Measurements from ENCODE around the gene KCNMB2.

The KCNMB2 gene

GRCh38 chr3:178665747-178666146 lies 129.5 kb downstream of the KCNMB2 start:
- no peak for TF ChIP-seq CTCF (IDR thresholded peaks at IDR 0.05; ENCODE audit: unreplicated experiment in 3 of 3)
- Mint-ChIP-seq H3K9me3 (no peaks in the 10 kb centered on the region), H3K36me3 (ENCODE audit: low read depth) (no peaks in the 10 kb centered on the region), H3K27ac (peak overlapping the region in 1 of 3 experiments; percentile 65), H3K4me3 (peak overlapping the region in 2 of 3 experiments; percentile 46 to 47), H3K4me1 (peaks cover 52% of the 10 kb centered on the region), H3K27me3 (ENCODE audit: low read depth) (no peaks in the 10 kb centered on the region)

GRCh38 chr3:178669022-178669601 lies 132.9 kb downstream of the KCNMB2 start:
- no peaks in the 10 kb centered on the region for H3K27me3 Mint-ChIP-seq (ENCODE audit: low read depth)
- TF ChIP-seq CTCF (IDR thresholded peaks at IDR 0.05; ENCODE audit: unreplicated experiment in 3 of 3), result no peak
- no peaks in the 10 kb centered on the region for H3K9me3 Mint-ChIP-seq
- peaks cover 52% of the 10 kb centered on the region for H3K4me1 Mint-ChIP-seq
- no peaks in the 10 kb centered on the region for H3K36me3 Mint-ChIP-seq (ENCODE audit: low read depth)
- peak overlapping the region; percentile 33 to 80 (median 56) for H3K27ac Mint-ChIP-seq
- H3K4me3 Mint-ChIP-seq, result no peak overlapping the region

- H3K9me3 Mint-ChIP-seq, result no peaks in the 10 kb centered on the region
- H3K4me1 Mint-ChIP-seq, result peaks cover 47% of the 10 kb centered on the region
- H3K36me3 Mint-ChIP-seq (ENCODE audit: low read depth), result no peaks in the 10 kb centered on the region
- H3K4me3 Mint-ChIP-seq, result no peak overlapping the region
- TF ChIP-seq CTCF (IDR thresholded peaks at IDR 0.05; ENCODE audit: unreplicated experiment in 3 of 3), result no peak
- H3K27ac Mint-ChIP-seq, result peak overlapping the region in 2 of 3 experiments; percentile 33 to 56
- no peaks in the 10 kb centered on the region for H3K27me3 Mint-ChIP-seq (ENCODE audit: low read depth)
Observed at GRCh38 chr3:178669758-178670157, 133.5 kb downstream of the KCNMB2 start.

GRCh38 chr3:178671377-178671776 lies 135.1 kb downstream of the KCNMB2 start:
- no peaks in the 10 kb centered on the region for H3K27me3 Mint-ChIP-seq (ENCODE audit: low read depth)
- no peaks in the 10 kb centered on the region for H3K36me3 Mint-ChIP-seq (ENCODE audit: low read depth)
- peak overlapping the region; percentile 17 to 78 (median 42) for H3K27ac Mint-ChIP-seq
- no peak for TF ChIP-seq CTCF (IDR thresholded peaks at IDR 0.05; ENCODE audit: unreplicated experiment in 3 of 3)
- peaks cover 37% of the 10 kb centered on the region for H3K4me1 Mint-ChIP-seq
- peak overlapping the region in 1 of 3 experiments; percentile 10 for H3K4me3 Mint-ChIP-seq
- H3K9me3 Mint-ChIP-seq, result no peaks in the 10 kb centered on the region

- Mint-ChIP-seq H3K27ac (peak overlapping the region in 1 of 3 experiments; percentile 78), H3K36me3 (ENCODE audit: low read depth) (no peaks in the 10 kb centered on the region), H3K9me3 (no peaks in the 10 kb centered on the region), H3K27me3 (ENCODE audit: low read depth) (no peaks in the 10 kb centered on the region), H3K4me1 (peaks cover 39% of the 10 kb centered on the region), H3K4me3 (no peak overlapping the region)
- no peak for TF ChIP-seq CTCF (IDR thresholded peaks at IDR 0.05; ENCODE audit: unreplicated experiment in 3 of 3)
Observed at GRCh38 chr3:178671791-178672190, 135.6 kb downstream of the KCNMB2 start.

- Mint-ChIP-seq H3K4me3 (no peak overlapping the region), H3K27me3 (ENCODE audit: low read depth) (no peaks in the 10 kb centered on the region), H3K36me3 (ENCODE audit: low read depth) (no peaks in the 10 kb centered on the region), H3K9me3 (no peaks in the 10 kb centered on the region), H3K4me1 (peaks cover 44% of the 10 kb centered on the region), H3K27ac (no peak overlapping the region)
- no peak for TF ChIP-seq CTCF (IDR thresholded peaks at IDR 0.05; ENCODE audit: unreplicated experiment in 3 of 3)
Observed at GRCh38 chr3:178672275-178672674, 136.0 kb downstream of the KCNMB2 start.
